ENCODE measurements around the gene NKD2. TPM values are rescaled to one million over a fixed set of nuclear protein-coding genes. Genes with fewer than 3 reads are reported as not detected.

The NKD2 gene
- total RNA-seq, 1 experiment from 2014 or later, result 20.4 TPM

DNA sequence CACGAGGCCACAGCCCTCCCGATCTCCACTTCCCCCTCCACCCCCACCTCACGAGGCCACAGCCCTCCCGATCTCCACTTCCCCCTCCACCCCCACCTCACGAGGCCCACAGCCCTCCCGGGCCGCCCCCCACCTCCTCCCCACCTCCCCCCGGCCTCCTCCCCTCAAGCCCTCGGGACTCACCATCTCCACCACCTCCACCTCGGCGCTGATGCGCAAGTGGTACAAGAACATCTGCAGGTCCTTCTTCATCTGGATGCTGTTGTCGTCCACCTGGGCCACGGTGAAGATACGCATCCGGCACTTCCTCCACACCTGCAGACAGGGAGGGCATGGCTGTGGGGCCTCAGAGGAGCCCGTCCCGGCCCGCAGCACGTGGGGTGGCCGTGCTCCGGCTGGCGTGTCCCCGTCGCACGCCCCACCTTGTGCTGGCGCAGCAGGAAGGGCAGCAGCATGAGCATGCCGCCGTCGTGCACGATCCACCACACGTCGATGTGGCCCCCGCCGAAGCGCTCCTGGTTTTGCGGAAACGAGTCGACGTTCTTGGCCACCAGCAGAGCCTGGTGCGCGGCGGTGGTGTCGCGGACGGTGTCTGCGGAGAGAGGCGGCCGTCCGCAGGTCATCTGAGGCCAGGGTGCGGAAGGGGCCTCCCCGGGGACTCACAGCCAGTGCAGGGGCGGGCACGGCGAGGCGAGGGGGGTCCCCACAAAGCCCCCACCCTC lies 55.2 kb downstream of the NKD2 start:
- BruUV-seq (replicated peaks), result no TSS peak
- ChIA-PET CTCF (no interaction called here), RAD21 (ENCODE audit: low non-redundant PET in 1 of 2, low total read pairs in 2 of 2, uncharacterized antibody in 2 of 2, unreplicated experiment in 2 of 2) (no interaction called here)

More for the DNA sequence above, 55.2 kb downstream of the NKD2 start:
- DNase-seq (ENCODE audit: low read depth, low spot score), result no peak
- no peaks in the 10 kb centered on the region for H4K20me1 ChIP-seq (ENCODE audit: insufficient read depth)
- no peaks in the 10 kb centered on the region for H3K4me1 ChIP-seq (ENCODE audit: control insufficient read depth in 1 of 2, insufficient read depth in 2 of 2, low read length in 2 of 2)
- no peak for ATAC-seq
- no peaks in the 10 kb centered on the region; a peak in 2 of 4 replicates for H3K36me3 ChIP-seq (ENCODE audit: control insufficient read depth in 1 of 2, insufficient read depth in 2 of 2, low read length in 2 of 2)
- no peak overlapping the region for H3K4me3 ChIP-seq (replicated peaks in 1 of 2; ENCODE audit: low read depth in 1 of 2, low read length in 2 of 2)
- no peak overlapping the region for H3K27ac ChIP-seq (ENCODE audit: low read depth, low read length)
- no peaks in the 10 kb centered on the region for H3K9me3 ChIP-seq (ENCODE audit: control insufficient read depth in 1 of 2, insufficient read depth in 1 of 2, low read depth in 1 of 2, low read length in 2 of 2)
- POLR2A ChIA-PET, result no interaction called here
- no peaks in the 10 kb centered on the region for H3K79me2 ChIP-seq (ENCODE audit: insufficient read depth, low read length)
- H3K9ac ChIP-seq (ENCODE audit: low read length), result no peak overlapping the region
- H2AFZ ChIP-seq (ENCODE audit: low read depth, low read length, poor library complexity, severe bottlenecking), result no peak overlapping the region
- H3K9me2 ChIP-seq (ENCODE audit: insufficient read depth), result no peaks in the 10 kb centered on the region
- TF ChIP-seq FOSL1 (IDR thresholded peaks at IDR 0.05; ENCODE audit: low read depth) (no peak), ELF1 (IDR thresholded peaks at IDR 0.05; ENCODE audit: borderline replicate concordance, low read depth) (no peak), POLR2AphosphoS5 (IDR thresholded peaks at IDR 0.05; ENCODE audit: low read depth, low read length) (no peak), EZH2phosphoT487 (IDR thresholded peaks at IDR 0.05; ENCODE audit: borderline replicate concordance) (no peak), EZH2 (IDR thresholded peaks at IDR 0.05) (no peak), RAD21 (IDR thresholded peaks at IDR 0.05; ENCODE audit: low read depth) (no peak), CEBPB (IDR thresholded peaks at IDR 0.05; ENCODE audit: low read depth) (no peak), CBX3 (IDR thresholded peaks at IDR 0.05; ENCODE audit: low read depth) (no peak), SRF (IDR thresholded peaks at IDR 0.05; ENCODE audit: low read depth) (no peak), SIN3A (IDR thresholded peaks at IDR 0.05; ENCODE audit: low read depth) (no peak), POLR2A (IDR thresholded peaks at IDR 0.05; ENCODE audit: borderline replicate concordance, extremely low read depth, insufficient read depth, insufficient read length) (no peak), JUND (IDR thresholded peaks at IDR 0.05) (no peak), ZNF274 (IDR thresholded peaks at IDR 0.05; ENCODE audit: low read depth, low read length) (no peak)
- TF ChIP-seq, protein P1, sequence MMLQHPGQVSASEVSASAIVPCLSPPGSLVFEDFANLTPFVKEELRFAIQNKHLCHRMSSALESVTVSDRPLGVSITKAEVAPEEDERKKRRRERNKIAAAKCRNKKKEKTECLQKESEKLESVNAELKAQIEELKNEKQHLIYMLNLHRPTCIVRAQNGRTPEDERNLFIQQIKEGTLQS (IDR thresholded peaks at IDR 0.05), result no peak
- TF ChIP-seq, protein P2, sequence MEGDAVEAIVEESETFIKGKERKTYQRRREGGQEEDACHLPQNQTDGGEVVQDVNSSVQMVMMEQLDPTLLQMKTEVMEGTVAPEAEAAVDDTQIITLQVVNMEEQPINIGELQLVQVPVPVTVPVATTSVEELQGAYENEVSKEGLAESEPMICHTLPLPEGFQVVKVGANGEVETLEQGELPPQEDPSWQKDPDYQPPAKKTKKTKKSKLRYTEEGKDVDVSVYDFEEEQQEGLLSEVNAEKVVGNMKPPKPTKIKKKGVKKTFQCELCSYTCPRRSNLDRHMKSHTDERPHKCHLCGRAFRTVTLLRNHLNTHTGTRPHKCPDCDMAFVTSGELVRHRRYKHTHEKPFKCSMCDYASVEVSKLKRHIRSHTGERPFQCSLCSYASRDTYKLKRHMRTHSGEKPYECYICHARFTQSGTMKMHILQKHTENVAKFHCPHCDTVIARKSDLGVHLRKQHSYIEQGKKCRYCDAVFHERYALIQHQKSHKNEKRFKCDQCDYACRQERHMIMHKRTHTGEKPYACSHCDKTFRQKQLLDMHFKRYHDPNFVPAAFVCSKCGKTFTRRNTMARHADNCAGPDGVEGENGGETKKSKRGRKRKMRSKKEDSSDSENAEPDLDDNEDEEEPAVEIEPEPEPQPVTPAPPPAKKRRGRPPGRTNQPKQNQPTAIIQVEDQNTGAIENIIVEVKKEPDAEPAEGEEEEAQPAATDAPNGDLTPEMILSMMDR (IDR thresholded peaks at IDR 0.05 in 2 of 3, conservative IDR thresholded peaks at IDR 0.05 in 1 of 3; ENCODE audit: borderline replicate concordance in 1 of 3, insufficient read depth in 1 of 3, low read depth in 2 of 3, low read length in 2 of 3), result no peak
- TF ChIP-seq, protein P3, sequence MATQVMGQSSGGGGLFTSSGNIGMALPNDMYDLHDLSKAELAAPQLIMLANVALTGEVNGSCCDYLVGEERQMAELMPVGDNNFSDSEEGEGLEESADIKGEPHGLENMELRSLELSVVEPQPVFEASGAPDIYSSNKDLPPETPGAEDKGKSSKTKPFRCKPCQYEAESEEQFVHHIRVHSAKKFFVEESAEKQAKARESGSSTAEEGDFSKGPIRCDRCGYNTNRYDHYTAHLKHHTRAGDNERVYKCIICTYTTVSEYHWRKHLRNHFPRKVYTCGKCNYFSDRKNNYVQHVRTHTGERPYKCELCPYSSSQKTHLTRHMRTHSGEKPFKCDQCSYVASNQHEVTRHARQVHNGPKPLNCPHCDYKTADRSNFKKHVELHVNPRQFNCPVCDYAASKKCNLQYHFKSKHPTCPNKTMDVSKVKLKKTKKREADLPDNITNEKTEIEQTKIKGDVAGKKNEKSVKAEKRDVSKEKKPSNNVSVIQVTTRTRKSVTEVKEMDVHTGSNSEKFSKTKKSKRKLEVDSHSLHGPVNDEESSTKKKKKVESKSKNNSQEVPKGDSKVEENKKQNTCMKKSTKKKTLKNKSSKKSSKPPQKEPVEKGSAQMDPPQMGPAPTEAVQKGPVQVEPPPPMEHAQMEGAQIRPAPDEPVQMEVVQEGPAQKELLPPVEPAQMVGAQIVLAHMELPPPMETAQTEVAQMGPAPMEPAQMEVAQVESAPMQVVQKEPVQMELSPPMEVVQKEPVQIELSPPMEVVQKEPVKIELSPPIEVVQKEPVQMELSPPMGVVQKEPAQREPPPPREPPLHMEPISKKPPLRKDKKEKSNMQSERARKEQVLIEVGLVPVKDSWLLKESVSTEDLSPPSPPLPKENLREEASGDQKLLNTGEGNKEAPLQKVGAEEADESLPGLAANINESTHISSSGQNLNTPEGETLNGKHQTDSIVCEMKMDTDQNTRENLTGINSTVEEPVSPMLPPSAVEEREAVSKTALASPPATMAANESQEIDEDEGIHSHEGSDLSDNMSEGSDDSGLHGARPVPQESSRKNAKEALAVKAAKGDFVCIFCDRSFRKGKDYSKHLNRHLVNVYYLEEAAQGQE (IDR thresholded peaks at IDR 0.05; ENCODE audit: low read depth), result no peak
- intact Hi-C loops (cut with micrococcal nuclease), result no loop called here
- H3K4me2 ChIP-seq (ENCODE audit: low read length), result no peak overlapping the region
- H3K27me3 ChIP-seq (ENCODE audit: insufficient read depth, low read length), result no peaks in the 10 kb centered on the region

Measured in HCT116 (cell line).